A673 (cell line): ENCODE results near the gene CACNA2D4.

Source experiments
- EZH2 ChIP-seq: fragments of 200-600 bp; sonication (generic); IDR thresholded peaks from 2 replicates; pipeline ENCODE4 v1.6.1; 2017; ENCODE audit warnings: borderline replicate concordance, low read depth, mild to moderate bottlenecking, mixed read lengths, antibody characterized with exemption, low read length; ENCODE audit not compliant: poor library complexity, severe bottlenecking
- TF ChIP-seq, protein P1 (sequence below): fragments of 300-800, 200-600 bp; sonication (generic); conservative IDR thresholded peaks from 2 replicates; pipeline ENCODE4 v1.5.1; 2017; ENCODE audit warnings: low read depth, mild to moderate bottlenecking, antibody characterized with exemption, low read length, moderate library complexity, mixed read lengths

DNA sequence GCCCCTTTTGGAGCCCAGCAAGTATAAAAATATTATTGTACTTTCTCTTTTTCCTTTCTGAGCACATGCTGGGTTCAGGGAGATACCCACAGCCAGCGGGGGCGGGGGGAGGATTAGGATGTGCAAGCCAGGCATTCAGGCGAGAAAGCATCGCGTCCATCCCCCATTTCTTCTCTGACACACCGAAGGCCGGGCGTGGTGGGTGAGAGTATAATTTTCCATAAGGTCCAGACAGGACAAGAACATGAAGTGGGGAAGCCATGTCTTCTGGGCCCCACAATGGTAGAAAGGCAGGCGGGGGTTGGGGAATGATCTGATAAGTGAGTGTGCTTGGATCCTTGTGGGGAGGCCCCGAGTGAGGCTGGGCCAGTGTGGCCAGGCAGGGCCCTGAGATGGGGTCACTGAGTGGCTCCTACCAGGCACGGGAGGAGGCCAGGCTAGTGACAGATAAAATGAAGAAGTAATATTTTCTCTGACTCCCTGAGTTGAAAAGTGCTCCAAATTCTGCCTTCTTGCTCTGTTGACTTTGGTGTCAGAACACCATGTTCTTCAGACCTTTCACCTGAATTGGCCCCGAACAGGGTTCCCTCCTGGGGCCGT is 108.8 kb downstream of the CACNA2D4 start:
- TF ChIP-seq EZH2: no peak
- TF ChIP-seq, protein P1, sequence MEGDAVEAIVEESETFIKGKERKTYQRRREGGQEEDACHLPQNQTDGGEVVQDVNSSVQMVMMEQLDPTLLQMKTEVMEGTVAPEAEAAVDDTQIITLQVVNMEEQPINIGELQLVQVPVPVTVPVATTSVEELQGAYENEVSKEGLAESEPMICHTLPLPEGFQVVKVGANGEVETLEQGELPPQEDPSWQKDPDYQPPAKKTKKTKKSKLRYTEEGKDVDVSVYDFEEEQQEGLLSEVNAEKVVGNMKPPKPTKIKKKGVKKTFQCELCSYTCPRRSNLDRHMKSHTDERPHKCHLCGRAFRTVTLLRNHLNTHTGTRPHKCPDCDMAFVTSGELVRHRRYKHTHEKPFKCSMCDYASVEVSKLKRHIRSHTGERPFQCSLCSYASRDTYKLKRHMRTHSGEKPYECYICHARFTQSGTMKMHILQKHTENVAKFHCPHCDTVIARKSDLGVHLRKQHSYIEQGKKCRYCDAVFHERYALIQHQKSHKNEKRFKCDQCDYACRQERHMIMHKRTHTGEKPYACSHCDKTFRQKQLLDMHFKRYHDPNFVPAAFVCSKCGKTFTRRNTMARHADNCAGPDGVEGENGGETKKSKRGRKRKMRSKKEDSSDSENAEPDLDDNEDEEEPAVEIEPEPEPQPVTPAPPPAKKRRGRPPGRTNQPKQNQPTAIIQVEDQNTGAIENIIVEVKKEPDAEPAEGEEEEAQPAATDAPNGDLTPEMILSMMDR: no peak
